ENCODE measurements around the gene MANSC4.

GRCh38 chr12:27807063-27807703 is 27.1 kb upstream of the MANSC4 start:
- TF ChIP-seq CTCF (IDR thresholded peaks at IDR 0.05) (no peak), JUN (CRISPR knock-in tag; IDR thresholded peaks at IDR 0.05) (no peak), ZNF263 (CRISPR knock-in tag; IDR thresholded peaks at IDR 0.05; ENCODE audit: low read depth) (no peak), MAX (CRISPR knock-in tag; IDR thresholded peaks at IDR 0.05) (no peak), NR1H2 (CRISPR knock-in tag; IDR thresholded peaks at IDR 0.05) (no peak)
